Measurements from ENCODE around the gene LRRC28.
A peak's percentile ranks its signal among the peaks of the same experiment; 100 is the strongest.

GRCh38 chr15:99250857-99251841 lies at the start of gene LRRC28:
- no peak for TF ChIP-seq CTCF (IDR thresholded peaks at IDR 0.05)
- TF ChIP-seq POLR2A (IDR thresholded peaks at IDR 0.05) = peak; percentile 98

Data from ovary (tissue), 3 donors.